Kidney (tissue), 14 donors: ENCODE results near the gene TRERF1. TPM values are rescaled to one million over a fixed set of nuclear protein-coding genes. Genes with fewer than 3 reads are reported as not detected.

Experiments used
- DNase-seq, 5 donors: peaks; one replicate each; pipeline ENCODE4 v3.0.0-alpha.2; 2013 to 2020
- FAIRE-seq: peaks from 2 replicates; lab custom pipeline; 2012; peaks lifted over from hg19 to GRCh38; lab: Jason Lieb, UNC
- H3K27ac ChIP-seq, 2 donors: one replicate each; pipeline ENCODE4 v1.7.0; 2013; ENCODE audit warnings: low read depth in 2 of 2, low read length in 2 of 2, inconsistent platforms in 1 of 2
- H3K27me3 ChIP-seq: one replicate; pipeline ENCODE4 v1.7.1; 2013; ENCODE audit warnings: low read length, inconsistent platforms; ENCODE audit not compliant: control insufficient read depth, insufficient read depth
- H3K36me3 ChIP-seq, 3 donors: one replicate each; pipeline versions ENCODE4 v1.7.0 to v1.7.1; 2013; ENCODE audit warnings: low read length in 3 of 3, control low read depth in 1 of 3, inconsistent platforms in 1 of 3; ENCODE audit not compliant: insufficient read depth in 3 of 3, control insufficient read depth in 2 of 3
- H3K4me1 ChIP-seq, 3 donors: one replicate each; pipeline versions ENCODE4 v1.7.0 to v1.7.1; 2013; ENCODE audit warnings: low read length in 3 of 3, inconsistent platforms in 1 of 3, low read depth in 1 of 3; ENCODE audit not compliant: control insufficient read depth in 2 of 3, insufficient read depth in 2 of 3
- H3K4me3 ChIP-seq, 3 donors: one replicate each; pipeline versions ENCODE4 v1.7.0 to v1.8.1; 2013; ENCODE audit warnings: low read length in 3 of 3, control low read depth in 1 of 3, inconsistent platforms in 1 of 3
- H3K9ac ChIP-seq, 3 donors: one replicate each; pipeline versions ENCODE4 v1.7.0 to v1.7.1; 2013; ENCODE audit warnings: low read length in 3 of 3, control low read depth in 1 of 3, inconsistent platforms in 1 of 3
- H3K9me3 ChIP-seq, 3 donors: one replicate each; pipeline versions ENCODE4 v1.7.0 to v1.7.1; 2013; ENCODE audit warnings: low read length in 3 of 3, control low read depth in 1 of 3, inconsistent platforms in 1 of 3; ENCODE audit not compliant: control insufficient read depth in 2 of 3, insufficient read depth in 1 of 3
- intact Hi-C: fragments of 100-400 bp; cut with DNase I; formaldehyde crosslinking; loops from one replicate; pipeline ENCODE4 v1.11.1; 2022
- polyA plus RNA-seq: library from polyadenylated mRNA; stranded (reverse); fragments of 350-450 nt; fragmentation: Illumina TruSeq; extraction: RNeasy Lipid Tissue Mini Kit (QIAGEN cat#74804); gene quantifications from one replicate; pipeline ENCODE4 v1.2.3, GENCODE V29; 2014; ENCODE audit warnings: low read depth, low replicate concordance; ENCODE audit not compliant: insufficient read depth
- total RNA-seq: library from RNA; stranded (reverse); fragmentation: NEBNext Ultra II Directional; extraction: Animal tissue kit (Norgen Biotek cat#: 25700); gene quantifications from one replicate; pipeline ENCODE4 v1.2.1, GENCODE V29; 2021
- TF ChIP-seq, protein P1 (sequence below): IDR thresholded peaks from 3 replicates; pipeline ENCODE4 v1.5.1; 2012; ENCODE audit warnings: mild to moderate bottlenecking, moderate library complexity, borderline replicate concordance; ENCODE audit not compliant: insufficient read depth; ENCODE audit errors: extremely low read depth
- donor health status: control.
- donor health status: control.
- donor health status: control.
- donor health status: control.
- donor health status: control.
- donor health status: DM: yes; HTN: yes; CAD: no.
- donor health status: Normal renal cell carcinoma (clear cell type).

Gene TRERF1
- total and polyA plus RNA-seq, 2 donors from 2014 or later: 1.5 to 8.4 TPM

DNA sequence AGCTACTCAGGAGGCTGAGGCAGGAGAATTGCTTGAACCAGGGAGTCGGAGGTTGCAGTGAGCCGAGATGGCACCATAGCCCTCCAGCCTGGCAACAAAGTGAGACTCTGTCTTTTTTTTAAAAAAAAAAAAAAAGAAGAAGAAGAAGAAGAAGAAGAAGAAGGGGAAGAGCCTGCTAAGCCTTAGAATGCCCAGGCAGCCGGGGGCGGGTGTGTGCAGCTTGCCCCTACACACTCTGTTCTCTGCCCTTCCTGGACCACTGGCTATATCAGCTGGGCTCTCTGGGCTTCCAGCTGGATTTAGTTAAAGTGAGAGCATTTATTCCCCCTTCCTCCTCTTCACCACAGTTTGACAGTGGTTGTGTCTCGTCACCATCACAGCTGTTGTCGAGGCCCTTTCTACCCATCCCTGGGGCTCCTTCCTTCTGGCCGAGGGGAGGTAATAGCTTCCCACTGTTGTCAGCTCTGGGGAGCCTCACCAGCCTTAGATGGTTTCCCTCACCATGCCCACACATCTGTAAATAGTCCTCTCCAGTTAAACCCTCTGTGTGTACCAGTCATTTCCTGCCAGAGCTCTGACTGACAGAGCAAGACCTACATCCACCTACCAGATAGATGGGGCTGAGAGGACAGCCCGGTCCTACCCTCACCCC, 77.6 kb downstream of the TRERF1 start:
- TF ChIP-seq, protein P1, sequence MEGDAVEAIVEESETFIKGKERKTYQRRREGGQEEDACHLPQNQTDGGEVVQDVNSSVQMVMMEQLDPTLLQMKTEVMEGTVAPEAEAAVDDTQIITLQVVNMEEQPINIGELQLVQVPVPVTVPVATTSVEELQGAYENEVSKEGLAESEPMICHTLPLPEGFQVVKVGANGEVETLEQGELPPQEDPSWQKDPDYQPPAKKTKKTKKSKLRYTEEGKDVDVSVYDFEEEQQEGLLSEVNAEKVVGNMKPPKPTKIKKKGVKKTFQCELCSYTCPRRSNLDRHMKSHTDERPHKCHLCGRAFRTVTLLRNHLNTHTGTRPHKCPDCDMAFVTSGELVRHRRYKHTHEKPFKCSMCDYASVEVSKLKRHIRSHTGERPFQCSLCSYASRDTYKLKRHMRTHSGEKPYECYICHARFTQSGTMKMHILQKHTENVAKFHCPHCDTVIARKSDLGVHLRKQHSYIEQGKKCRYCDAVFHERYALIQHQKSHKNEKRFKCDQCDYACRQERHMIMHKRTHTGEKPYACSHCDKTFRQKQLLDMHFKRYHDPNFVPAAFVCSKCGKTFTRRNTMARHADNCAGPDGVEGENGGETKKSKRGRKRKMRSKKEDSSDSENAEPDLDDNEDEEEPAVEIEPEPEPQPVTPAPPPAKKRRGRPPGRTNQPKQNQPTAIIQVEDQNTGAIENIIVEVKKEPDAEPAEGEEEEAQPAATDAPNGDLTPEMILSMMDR: no peak
- peak in 1 of 5 donors; percentile 43 for DNase-seq
- Histone ChIP-seq H3K9ac (no peak overlapping the region), H3K4me1 (no peaks in the 10 kb centered on the region), H3K27ac (no peak overlapping the region), H3K27me3 (no peaks in the 10 kb centered on the region), H3K36me3 (no peaks in the 10 kb centered on the region), H3K4me3 (no peak overlapping the region), H3K9me3 (no peaks in the 10 kb centered on the region)
- intact Hi-C loops: no loop called here
- FAIRE-seq: no peak

DNA sequence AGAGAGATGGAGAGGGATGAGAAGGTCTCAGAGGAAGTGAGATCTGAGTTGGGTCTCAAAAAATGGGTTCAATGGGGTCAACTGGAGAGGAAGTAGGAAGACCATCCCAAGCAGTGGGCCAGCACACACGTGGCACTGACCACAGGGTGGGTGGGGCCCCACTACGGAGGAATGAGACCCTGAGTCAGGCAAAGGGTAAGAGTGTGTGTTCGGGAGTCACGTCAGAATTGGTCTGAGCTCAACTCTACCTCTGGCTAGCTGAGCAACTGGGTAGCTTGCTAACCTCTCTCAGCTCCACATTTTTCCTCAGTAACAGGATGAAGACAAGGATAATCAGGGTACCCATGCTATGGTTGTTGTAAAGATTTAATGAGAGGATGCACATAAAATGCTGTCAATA, 79.0 kb downstream of the TRERF1 start:
- no peak overlapping the region for H3K27ac ChIP-seq
- no peak overlapping the region for H3K9ac ChIP-seq
- no peak for DNase-seq
- H3K27me3 ChIP-seq: no peaks in the 10 kb centered on the region
- H3K4me1 ChIP-seq: no peaks in the 10 kb centered on the region
- no peaks in the 10 kb centered on the region for H3K36me3 ChIP-seq
- TF ChIP-seq, protein P1: no peak
- intact Hi-C loops: no loop called here
- H3K4me3 ChIP-seq: no peak overlapping the region
- no peaks in the 10 kb centered on the region for H3K9me3 ChIP-seq
- no peak for FAIRE-seq

DNA sequence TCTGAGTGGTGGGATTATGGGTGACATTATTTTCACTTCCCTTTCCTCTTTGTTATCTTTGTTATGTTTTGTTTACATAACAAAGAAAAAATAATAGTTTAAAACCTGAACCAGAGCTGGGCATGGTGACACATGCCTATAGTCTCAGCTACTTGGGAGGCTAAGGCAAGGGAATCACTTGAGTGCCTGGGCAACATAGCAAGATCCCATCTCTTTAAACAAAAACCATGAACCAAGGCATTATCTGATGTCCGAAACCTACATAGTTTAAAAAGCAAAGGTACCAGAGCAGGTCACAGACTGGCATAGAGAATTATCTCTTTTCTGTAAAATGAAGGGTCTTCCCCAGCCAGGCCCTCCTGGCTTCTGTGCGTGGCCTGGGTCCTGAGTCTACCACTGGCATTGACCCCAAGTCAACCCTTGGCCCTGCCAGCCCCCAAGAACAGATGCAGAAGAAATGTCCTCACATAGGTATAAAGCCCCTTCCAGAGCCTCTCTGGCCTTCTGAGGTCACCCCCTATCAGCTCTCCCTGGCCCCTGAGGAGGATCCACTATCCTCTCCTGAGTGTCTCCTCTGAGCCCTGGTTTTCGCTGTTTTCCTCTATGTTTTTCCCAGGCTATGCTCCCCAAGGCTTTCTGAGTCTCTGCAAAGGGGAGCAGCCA, 81.3 kb downstream of the TRERF1 start:
- no peak for FAIRE-seq
- Histone ChIP-seq H3K27ac (no peak overlapping the region), H3K4me1 (peaks cover 0 to 4% (median 2%) of the 10 kb centered on the region in 3 donors), H3K27me3 (no peaks in the 10 kb centered on the region), H3K9ac (no peak overlapping the region), H3K4me3 (no peak overlapping the region), H3K9me3 (no peaks in the 10 kb centered on the region), H3K36me3 (no peaks in the 10 kb centered on the region)
- no peak for DNase-seq
- TF ChIP-seq, protein P1: no peak
- intact Hi-C loops: no loop called here
